Colonic mucosa (tissue), 4 donors: ENCODE data around the gene CFAP69. TPM values are rescaled to one million over a fixed set of nuclear protein-coding genes. Genes with fewer than 3 reads are reported as not detected.

ENCODE experiments used
- DNase-seq: peaks from one replicate; pipeline ENCODE4 v3.0.0-alpha.2; 2020
- H3K27ac ChIP-seq: fragments of 200-600 bp; one replicate; pipeline ENCODE4 v1.8.0; 2021
- H3K27me3 ChIP-seq: fragments of 200-600 bp; one replicate; pipeline ENCODE4 v1.8.0; 2021
- H3K36me3 ChIP-seq: fragments of 200-600 bp; one replicate; pipeline ENCODE4 v1.8.0; 2021
- H3K4me1 ChIP-seq: fragments of 200-600 bp; one replicate; pipeline ENCODE4 v1.8.0; 2021; ENCODE audit warnings: mild to moderate bottlenecking
- H3K4me3 ChIP-seq: fragments of 200-600 bp; one replicate; pipeline ENCODE4 v1.8.0; 2021
- H3K9ac ChIP-seq, 2 donors: one replicate each; pipeline ENCODE4 v1.7.0; 2013; ENCODE audit warnings: control low read depth in 2 of 2, low read depth in 2 of 2, low read length in 2 of 2
- H3K9me3 ChIP-seq: fragments of 200-600 bp; one replicate; pipeline ENCODE4 v1.8.0; 2021
- intact Hi-C: fragments of 100-400 bp; cut with DNase I; formaldehyde crosslinking; loops from one replicate; pipeline ENCODE4 v1.14.1; 2022
- total RNA-seq, 2 donors: library from RNA; stranded (reverse); fragmentation: NEBNext Ultra II Directional in 1 of 2; extraction: Animal tissue kit (Norgen Biotek cat#: 25700) in 1 of 2; gene quantifications; one replicate each; pipeline ENCODE4 v1.2.1, GENCODE V29; 2021
- TF ChIP-seq, protein P1 (sequence below): fragments of 200-600 bp; IDR thresholded peaks from one replicate; pipeline ENCODE4 v1.8.0; 2022; ENCODE audit warnings: antibody characterized with exemption, mild to moderate bottlenecking
- donor health status: healthy.
- donor health status: DM: no; HTN: no; CAD: no.
- donor health status: DM: no; HTN: no; CAD: no.

CFAP69 gene, protein sequence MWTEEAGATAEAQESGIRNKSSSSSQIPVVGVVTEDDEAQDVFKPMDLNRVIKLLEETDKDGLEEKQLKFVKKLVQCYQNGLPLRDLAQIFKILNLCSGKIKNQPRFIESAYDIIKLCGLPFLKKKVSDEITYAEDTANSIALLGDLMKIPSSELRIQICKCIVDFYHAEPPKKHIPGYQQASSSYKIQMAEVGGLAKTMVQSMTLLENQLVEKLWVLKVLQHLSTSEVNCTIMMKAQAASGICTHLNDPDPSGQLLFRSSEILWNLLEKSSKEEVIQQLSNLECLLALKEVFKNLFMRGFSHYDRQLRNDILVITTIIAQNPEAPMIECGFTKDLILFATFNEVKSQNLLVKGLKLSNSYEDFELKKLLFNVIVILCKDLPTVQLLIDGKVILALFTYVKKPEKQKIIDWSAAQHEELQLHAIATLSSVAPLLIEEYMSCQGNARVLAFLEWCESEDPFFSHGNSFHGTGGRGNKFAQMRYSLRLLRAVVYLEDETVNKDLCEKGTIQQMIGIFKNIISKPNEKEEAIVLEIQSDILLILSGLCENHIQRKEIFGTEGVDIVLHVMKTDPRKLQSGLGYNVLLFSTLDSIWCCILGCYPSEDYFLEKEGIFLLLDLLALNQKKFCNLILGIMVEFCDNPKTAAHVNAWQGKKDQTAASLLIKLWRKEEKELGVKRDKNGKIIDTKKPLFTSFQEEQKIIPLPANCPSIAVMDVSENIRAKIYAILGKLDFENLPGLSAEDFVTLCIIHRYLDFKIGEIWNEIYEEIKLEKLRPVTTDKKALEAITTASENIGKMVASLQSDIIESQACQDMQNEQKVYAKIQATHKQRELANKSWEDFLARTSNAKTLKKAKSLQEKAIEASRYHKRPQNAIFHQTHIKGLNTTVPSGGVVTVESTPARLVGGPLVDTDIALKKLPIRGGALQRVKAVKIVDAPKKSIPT
- 1 to 10 TPM; 3.6 to 4.2 TPM for total RNA-seq

DNA sequence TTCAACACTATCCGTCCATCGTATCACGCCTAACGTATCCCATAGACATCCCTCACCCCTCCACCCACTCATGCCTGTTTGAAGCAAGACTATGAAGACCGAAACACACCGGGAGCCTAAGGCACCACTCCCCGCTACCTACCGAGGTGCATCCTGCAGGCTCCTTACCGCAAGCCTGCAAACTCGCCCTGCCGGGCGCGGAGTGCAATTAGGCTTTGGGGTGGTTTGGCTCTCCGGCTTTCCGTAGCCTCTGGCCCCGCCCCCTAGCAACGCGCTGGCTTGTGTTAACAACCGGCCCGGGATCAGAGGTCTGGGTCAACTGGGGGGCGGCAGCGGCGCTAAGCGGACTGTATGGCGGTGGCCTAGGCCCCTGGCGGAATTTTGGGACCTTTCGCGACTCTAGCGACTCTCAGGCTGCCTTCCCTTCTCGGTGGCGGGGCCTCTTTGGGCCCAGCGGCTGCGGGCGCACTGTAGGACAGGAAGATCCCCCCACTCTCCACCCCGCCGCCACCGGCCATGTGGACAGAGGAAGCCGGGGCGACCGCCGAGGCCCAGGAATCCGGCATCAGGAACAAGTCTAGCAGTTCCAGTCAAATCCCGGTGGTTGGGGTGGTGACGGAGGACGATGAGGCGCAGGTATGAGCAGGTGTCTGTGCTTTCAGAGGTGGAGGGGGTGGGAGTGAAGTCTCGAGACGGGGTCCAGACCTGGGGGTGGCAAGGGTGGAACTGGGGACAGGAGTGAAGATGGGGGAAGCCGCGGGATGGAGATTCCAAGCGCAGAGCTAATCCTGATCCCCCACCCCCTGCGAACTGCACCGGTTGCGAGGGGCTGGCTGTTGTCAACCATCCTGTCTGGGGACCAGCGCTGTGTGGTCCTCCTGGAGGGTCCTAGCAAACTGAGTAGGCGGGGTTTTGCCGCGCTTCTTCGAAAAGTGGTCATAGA lies at the start of gene CFAP69:
TSS of gene CFAP69 (plus strand) at position 266 of the 943 bp plus-strand sequence. CDS start at position 517, 251 bp downstream.
- H3K36me3 ChIP-seq = no peaks in the 10 kb centered on the region
- DNase-seq = peak; percentile 96
- H3K27ac ChIP-seq = no peak within 1 kb of the TSS
- no peaks in the 10 kb centered on the region for H3K27me3 ChIP-seq
- H3K4me3 ChIP-seq = peak within 1 kb of the TSS; percentile 95
- H3K9me3 ChIP-seq = no peaks in the 10 kb centered on the region
- TF ChIP-seq, protein P1, sequence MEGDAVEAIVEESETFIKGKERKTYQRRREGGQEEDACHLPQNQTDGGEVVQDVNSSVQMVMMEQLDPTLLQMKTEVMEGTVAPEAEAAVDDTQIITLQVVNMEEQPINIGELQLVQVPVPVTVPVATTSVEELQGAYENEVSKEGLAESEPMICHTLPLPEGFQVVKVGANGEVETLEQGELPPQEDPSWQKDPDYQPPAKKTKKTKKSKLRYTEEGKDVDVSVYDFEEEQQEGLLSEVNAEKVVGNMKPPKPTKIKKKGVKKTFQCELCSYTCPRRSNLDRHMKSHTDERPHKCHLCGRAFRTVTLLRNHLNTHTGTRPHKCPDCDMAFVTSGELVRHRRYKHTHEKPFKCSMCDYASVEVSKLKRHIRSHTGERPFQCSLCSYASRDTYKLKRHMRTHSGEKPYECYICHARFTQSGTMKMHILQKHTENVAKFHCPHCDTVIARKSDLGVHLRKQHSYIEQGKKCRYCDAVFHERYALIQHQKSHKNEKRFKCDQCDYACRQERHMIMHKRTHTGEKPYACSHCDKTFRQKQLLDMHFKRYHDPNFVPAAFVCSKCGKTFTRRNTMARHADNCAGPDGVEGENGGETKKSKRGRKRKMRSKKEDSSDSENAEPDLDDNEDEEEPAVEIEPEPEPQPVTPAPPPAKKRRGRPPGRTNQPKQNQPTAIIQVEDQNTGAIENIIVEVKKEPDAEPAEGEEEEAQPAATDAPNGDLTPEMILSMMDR = no peak
- no peaks in the 10 kb centered on the region for H3K4me1 ChIP-seq
- intact Hi-C loops = no loop called here
- peak within 1 kb of the TSS; percentile 37 to 77 for H3K9ac ChIP-seq

DNA sequence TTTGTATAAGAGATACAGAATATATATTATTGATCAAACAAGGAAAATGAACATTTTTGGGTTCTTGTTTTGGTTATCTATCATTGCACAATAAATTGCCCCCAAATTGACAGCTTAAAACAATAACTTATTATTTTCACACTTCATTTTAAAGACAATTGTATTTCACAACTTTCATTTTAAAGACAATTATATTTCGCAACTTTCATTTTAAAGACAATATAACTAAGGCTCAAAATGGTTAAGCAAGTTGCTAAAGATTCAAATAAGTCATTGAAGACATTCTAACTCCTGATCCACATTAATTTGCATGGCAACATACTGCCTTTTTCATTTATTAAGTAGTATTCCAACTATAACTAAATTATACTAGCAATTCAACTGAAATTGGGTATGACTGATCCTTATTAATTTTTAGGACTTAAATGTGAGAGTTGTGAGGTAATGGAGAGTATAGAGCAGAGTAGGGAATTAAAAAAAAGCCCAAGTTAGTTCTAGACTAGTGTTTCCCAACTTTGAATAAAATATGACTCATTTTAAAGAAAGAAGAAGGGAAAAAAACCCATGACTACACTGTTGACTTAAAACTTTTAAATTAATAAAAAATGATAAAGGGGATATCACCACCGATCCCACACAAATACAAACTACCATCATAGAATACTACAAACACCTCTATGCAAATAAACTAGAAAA lies 43.3 kb upstream of the CFAP69 start:
- Histone ChIP-seq H3K27ac (no peak overlapping the region), H3K4me3 (no peak overlapping the region), H3K36me3 (no peaks in the 10 kb centered on the region), H3K9me3 (no peaks in the 10 kb centered on the region), H3K27me3 (no peaks in the 10 kb centered on the region), H3K4me1 (no peaks in the 10 kb centered on the region), H3K9ac (no peak overlapping the region)
- TF ChIP-seq, protein P1 = no peak
- no peak for DNase-seq
- intact Hi-C loops = no loop called here

DNA sequence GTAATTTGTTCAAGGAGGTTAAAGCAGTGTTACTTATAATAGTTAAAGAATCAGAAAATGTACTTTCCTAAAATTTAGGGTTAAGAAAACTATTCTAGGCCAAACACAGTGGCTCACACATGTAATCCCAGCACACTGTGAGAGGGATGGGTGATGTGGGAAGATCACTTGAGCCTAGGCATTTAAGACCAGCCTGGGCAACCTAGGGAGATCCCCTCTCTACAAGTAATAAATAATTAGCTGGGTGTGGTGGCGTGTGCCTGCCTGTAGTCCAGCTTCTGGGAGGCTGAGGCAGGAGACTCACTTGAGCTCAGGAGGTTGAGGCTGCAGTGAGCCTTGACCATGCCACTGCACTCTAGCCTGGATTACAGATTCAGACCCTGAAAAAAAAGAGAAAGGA lies 37.0 kb upstream of the CFAP69 start:
- no peaks in the 10 kb centered on the region for H3K36me3 ChIP-seq
- no peaks in the 10 kb centered on the region for H3K4me1 ChIP-seq
- intact Hi-C loops = no loop called here
- no peak overlapping the region for H3K9ac ChIP-seq
- DNase-seq = no peak
- H3K4me3 ChIP-seq = no peak overlapping the region
- H3K9me3 ChIP-seq = no peaks in the 10 kb centered on the region
- no peak overlapping the region for H3K27ac ChIP-seq
- TF ChIP-seq, protein P1 = no peak
- no peaks in the 10 kb centered on the region for H3K27me3 ChIP-seq

DNA sequence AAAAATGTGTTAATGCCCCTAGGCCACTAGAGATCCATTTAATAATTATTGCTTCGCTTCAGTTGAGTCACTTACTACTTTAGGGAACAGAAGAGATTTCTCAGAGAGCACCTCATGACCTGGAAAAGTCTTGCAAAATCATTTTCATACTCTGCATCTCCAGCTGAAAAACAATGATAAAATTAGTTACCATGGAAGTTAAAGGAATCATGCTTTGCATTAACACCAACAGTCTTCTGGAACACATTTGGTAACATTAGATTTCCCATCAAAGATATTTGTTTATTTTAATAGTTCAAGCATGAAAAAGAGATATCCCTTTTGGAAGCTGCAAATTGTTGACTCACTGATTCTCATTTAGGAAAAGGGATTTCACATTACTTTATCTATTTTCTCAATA lies 35.2 kb upstream of the CFAP69 start:
- intact Hi-C loops = no loop called here
- no peaks in the 10 kb centered on the region for H3K36me3 ChIP-seq
- DNase-seq = no peak
- H3K4me3 ChIP-seq = no peak overlapping the region
- H3K9me3 ChIP-seq = no peaks in the 10 kb centered on the region
- TF ChIP-seq, protein P1 = no peak
- no peaks in the 10 kb centered on the region for H3K4me1 ChIP-seq
- no peaks in the 10 kb centered on the region for H3K27me3 ChIP-seq
- H3K27ac ChIP-seq = no peak overlapping the region
- H3K9ac ChIP-seq = no peak overlapping the region
